B cell (primary cell): Measurements from ENCODE around the gene FLVCR1.

Source experiments
- EZH2 ChIP-seq: IDR thresholded peaks from 2 replicates; pipeline ENCODE4 v1.6.1; 2012; ENCODE audit warnings: borderline replicate concordance, low read depth, mild to moderate bottlenecking, moderate library complexity, low read length; ENCODE audit not compliant: insufficient read depth, poor library complexity, severe bottlenecking
- TF ChIP-seq, protein P1 (sequence below): fragments of 200-600 bp; IDR thresholded peaks from one replicate; pipeline ENCODE4 v1.8.0; 2022; ENCODE audit warnings: antibody characterized with exemption, mild to moderate bottlenecking

DNA sequence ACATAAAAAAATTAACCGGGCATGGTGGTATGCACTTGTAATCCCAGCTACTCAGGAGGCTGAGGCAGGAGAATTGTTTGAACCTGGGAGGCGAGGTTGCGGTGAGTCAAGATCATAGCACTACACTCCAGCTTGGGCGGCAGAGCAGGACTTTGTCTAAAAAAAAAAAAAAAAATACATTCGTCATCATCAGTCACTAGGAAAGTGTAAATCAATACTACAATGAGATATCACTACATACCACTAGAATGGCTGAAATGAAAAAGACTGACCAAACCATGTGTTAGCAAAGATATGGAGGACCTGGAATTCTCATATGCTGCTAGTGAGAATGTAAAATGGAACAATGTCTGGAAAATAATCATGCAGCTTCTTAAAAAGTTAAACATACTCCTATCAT is 19.9 kb upstream of the FLVCR1 start:
- TF ChIP-seq, protein P1, sequence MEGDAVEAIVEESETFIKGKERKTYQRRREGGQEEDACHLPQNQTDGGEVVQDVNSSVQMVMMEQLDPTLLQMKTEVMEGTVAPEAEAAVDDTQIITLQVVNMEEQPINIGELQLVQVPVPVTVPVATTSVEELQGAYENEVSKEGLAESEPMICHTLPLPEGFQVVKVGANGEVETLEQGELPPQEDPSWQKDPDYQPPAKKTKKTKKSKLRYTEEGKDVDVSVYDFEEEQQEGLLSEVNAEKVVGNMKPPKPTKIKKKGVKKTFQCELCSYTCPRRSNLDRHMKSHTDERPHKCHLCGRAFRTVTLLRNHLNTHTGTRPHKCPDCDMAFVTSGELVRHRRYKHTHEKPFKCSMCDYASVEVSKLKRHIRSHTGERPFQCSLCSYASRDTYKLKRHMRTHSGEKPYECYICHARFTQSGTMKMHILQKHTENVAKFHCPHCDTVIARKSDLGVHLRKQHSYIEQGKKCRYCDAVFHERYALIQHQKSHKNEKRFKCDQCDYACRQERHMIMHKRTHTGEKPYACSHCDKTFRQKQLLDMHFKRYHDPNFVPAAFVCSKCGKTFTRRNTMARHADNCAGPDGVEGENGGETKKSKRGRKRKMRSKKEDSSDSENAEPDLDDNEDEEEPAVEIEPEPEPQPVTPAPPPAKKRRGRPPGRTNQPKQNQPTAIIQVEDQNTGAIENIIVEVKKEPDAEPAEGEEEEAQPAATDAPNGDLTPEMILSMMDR, result no peak
- TF ChIP-seq EZH2, result no peak
